Endothelial cell of umbilical vein (primary cell): ENCODE data around the gene TMTC1.

Experiments
- EZH2 ChIP-seq: IDR thresholded peaks from 2 replicates; pipeline ENCODE4 v1.6.1; 2012; ENCODE audit warnings: borderline replicate concordance, low read depth, mild to moderate bottlenecking, moderate library complexity, low read length, inconsistent platforms; ENCODE audit not compliant: severe bottlenecking
- FOS ChIP-seq: IDR thresholded peaks from 2 replicates; pipeline ENCODE4 v1.6.1; 2011; ENCODE audit warnings: mild to moderate bottlenecking, low read length, moderate library complexity, borderline replicate concordance; ENCODE audit not compliant: insufficient read depth
- JUN ChIP-seq: IDR thresholded peaks from 2 replicates; pipeline ENCODE4 v1.6.1; 2011; ENCODE audit warnings: borderline replicate concordance, low read depth; ENCODE audit not compliant: insufficient read length, insufficient read depth
- MYC ChIP-seq: IDR thresholded peaks from one replicate; pipeline ENCODE4 v1.6.1; 2011; ENCODE audit warnings: mild to moderate bottlenecking, low read depth, low read length
- POLR2AphosphoS5 ChIP-seq: IDR thresholded peaks from 2 replicates; pipeline ENCODE4 v1.6.1; 2012; ENCODE audit warnings: low read depth, mild to moderate bottlenecking, control low read depth, low read length, moderate library complexity; ENCODE audit not compliant: insufficient read depth
- TF ChIP-seq, protein P1 (sequence below), 2 donors: IDR thresholded peaks; 1 replicate in 1 of 2; 2 replicates in 1 of 2; pipeline ENCODE4 v1.5.1; 2011; ENCODE audit warnings: low read length in 2 of 2, mild to moderate bottlenecking in 2 of 2, moderate library complexity in 2 of 2, control low read depth in 1 of 2, inconsistent platforms in 1 of 2, low read depth in 1 of 2; ENCODE audit not compliant: insufficient read depth in 1 of 2; ENCODE audit errors: extremely low read depth in 1 of 2
- TF ChIP-seq, protein P2 (sequence below): IDR thresholded peaks from 2 replicates; pipeline ENCODE4 v1.6.1; 2011; ENCODE audit not compliant: insufficient read depth, insufficient read length

DNA sequence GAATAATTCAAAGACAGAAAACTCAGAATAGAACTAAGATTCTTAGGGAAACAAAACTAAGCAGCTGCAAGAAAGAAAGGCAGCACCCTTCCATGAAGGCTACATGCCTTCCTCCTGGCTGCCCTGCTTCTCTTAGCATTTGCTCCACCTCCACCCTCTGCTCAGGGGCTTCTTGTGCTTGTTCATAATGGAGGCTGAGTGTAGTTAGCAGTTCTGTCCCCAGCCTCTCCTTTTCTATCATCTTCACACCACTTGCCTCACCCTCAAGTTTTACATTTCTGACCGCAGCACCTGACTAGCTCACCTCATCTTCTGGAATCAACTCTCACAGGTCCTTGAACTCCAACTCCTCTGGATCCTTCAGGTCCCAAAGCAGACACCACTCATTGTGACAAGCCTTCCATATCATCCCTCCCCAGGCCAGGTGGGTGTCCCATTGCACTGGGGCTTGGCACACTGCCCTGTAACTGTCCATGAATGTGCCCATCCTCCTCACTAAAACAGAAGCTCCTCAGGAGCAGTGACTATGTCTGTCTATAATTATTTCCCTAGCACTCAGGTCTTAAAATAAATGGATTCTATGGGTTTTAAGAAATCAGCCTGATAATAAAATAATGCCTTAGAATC, 139.1 kb downstream of the TMTC1 start:
- no peak for TF ChIP-seq JUN
- TF ChIP-seq, protein P1, sequence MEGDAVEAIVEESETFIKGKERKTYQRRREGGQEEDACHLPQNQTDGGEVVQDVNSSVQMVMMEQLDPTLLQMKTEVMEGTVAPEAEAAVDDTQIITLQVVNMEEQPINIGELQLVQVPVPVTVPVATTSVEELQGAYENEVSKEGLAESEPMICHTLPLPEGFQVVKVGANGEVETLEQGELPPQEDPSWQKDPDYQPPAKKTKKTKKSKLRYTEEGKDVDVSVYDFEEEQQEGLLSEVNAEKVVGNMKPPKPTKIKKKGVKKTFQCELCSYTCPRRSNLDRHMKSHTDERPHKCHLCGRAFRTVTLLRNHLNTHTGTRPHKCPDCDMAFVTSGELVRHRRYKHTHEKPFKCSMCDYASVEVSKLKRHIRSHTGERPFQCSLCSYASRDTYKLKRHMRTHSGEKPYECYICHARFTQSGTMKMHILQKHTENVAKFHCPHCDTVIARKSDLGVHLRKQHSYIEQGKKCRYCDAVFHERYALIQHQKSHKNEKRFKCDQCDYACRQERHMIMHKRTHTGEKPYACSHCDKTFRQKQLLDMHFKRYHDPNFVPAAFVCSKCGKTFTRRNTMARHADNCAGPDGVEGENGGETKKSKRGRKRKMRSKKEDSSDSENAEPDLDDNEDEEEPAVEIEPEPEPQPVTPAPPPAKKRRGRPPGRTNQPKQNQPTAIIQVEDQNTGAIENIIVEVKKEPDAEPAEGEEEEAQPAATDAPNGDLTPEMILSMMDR (IDR thresholded peaks at IDR 0.05; ENCODE audit: extremely low read depth in 1 of 2, insufficient read depth in 1 of 2, low read depth in 1 of 2, low read length in 2 of 2), result no peak
- no peak for TF ChIP-seq POLR2AphosphoS5
- TF ChIP-seq MYC, result no peak
- TF ChIP-seq EZH2, result no peak
- TF ChIP-seq, protein P2, sequence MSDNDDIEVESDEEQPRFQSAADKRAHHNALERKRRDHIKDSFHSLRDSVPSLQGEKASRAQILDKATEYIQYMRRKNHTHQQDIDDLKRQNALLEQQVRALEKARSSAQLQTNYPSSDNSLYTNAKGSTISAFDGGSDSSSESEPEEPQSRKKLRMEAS, result no peak
- no peak for TF ChIP-seq FOS
